Stimulated activated naive CD8-positive, alpha-beta T cell treated with anti-CD3 and anti-CD28 coated beads, Interleukin-15, Interleukin-2, amounts not matched to agents 100 ng/mL and 50 ng/mL, for 24 hours (primary cell): ENCODE results near the gene UBE2D2.
A peak's percentile ranks its signal among the peaks of the same experiment; 100 is the strongest.
"Not testable (repeated sequence)": the region's sequence is repeated elsewhere in the genome, so short reads cannot be mapped to it uniquely, and the experiment has no call there.

Experiments used
- H3K27ac Mint-ChIP-seq: one replicate; pipeline ENCODE4 v1.8.0; 2021; ENCODE audit warnings: mild to moderate bottlenecking, mixed read lengths
- H3K27me3 Mint-ChIP-seq: one replicate; pipeline ENCODE4 v1.8.0; 2021; ENCODE audit warnings: mixed read lengths
- H3K36me3 Mint-ChIP-seq: one replicate; pipeline ENCODE4 v1.8.0; 2021; ENCODE audit warnings: low read depth, mixed read lengths
- H3K4me1 Mint-ChIP-seq: one replicate; pipeline ENCODE4 v1.8.0; 2021; ENCODE audit warnings: low read depth, mixed read lengths
- H3K4me3 Mint-ChIP-seq: one replicate; pipeline ENCODE4 v1.8.0; 2021; ENCODE audit warnings: mild to moderate bottlenecking, mixed read lengths
- H3K9me3 Mint-ChIP-seq: one replicate; pipeline ENCODE4 v1.8.0; 2021; ENCODE audit warnings: mixed read lengths

UBE2D2 gene

GRCh38 chr5:139593076-139593475 lies 31.9 kb downstream of the UBE2D2 start:
- not testable (repeated sequence) for H3K9me3 Mint-ChIP-seq, H3K27ac Mint-ChIP-seq, H3K4me3 Mint-ChIP-seq, H3K27me3 Mint-ChIP-seq
- H3K36me3 Mint-ChIP-seq, result peaks cover 35% of the 10 kb centered on the region
- H3K4me1 Mint-ChIP-seq, result peaks cover 67% of the 10 kb centered on the region

- Mint-ChIP-seq H3K9me3 (no peaks in the 10 kb centered on the region), H3K27ac (peak overlapping the region; percentile 36), H3K4me1 (peaks cover 67% of the 10 kb centered on the region), H3K27me3 (no peaks in the 10 kb centered on the region), H3K4me3 (no peak overlapping the region), H3K36me3 (peaks cover 30% of the 10 kb centered on the region)
Observed at GRCh38 chr5:139593716-139594319, 32.7 kb downstream of the UBE2D2 start.

- Mint-ChIP-seq H3K4me3 (peak overlapping the region; percentile 2), H3K4me1 (peaks cover 48% of the 10 kb centered on the region), H3K27me3 (no peaks in the 10 kb centered on the region), H3K36me3 (peaks cover 35% of the 10 kb centered on the region), H3K27ac (peak overlapping the region; percentile 30), H3K9me3 (no peaks in the 10 kb centered on the region)
Observed at GRCh38 chr5:139597134-139597533, 36.0 kb downstream of the UBE2D2 start.

GRCh38 chr5:139598601-139598965 lies 37.4 kb downstream of the UBE2D2 start:
- Mint-ChIP-seq H3K4me1 (peaks cover 42% of the 10 kb centered on the region), H3K36me3 (peaks cover 41% of the 10 kb centered on the region)
- H3K4me3 Mint-ChIP-seq, H3K9me3 Mint-ChIP-seq, H3K27ac Mint-ChIP-seq, H3K27me3 Mint-ChIP-seq: not testable (repeated sequence)

GRCh38 chr5:139600336-139600949 lies 39.3 kb downstream of the UBE2D2 start:
- H3K27me3 Mint-ChIP-seq, result no peaks in the 10 kb centered on the region
- H3K36me3 Mint-ChIP-seq, result peaks cover 43% of the 10 kb centered on the region
- H3K9me3 Mint-ChIP-seq, result no peaks in the 10 kb centered on the region
- H3K27ac Mint-ChIP-seq, result no peak overlapping the region
- no peak overlapping the region for H3K4me3 Mint-ChIP-seq
- peaks cover 32% of the 10 kb centered on the region for H3K4me1 Mint-ChIP-seq

GRCh38 chr5:139601429-139601828 lies 40.3 kb downstream of the UBE2D2 start:
- Mint-ChIP-seq H3K27me3 (no peaks in the 10 kb centered on the region), H3K4me3 (no peak overlapping the region), H3K27ac (no peak overlapping the region), H3K4me1 (peaks cover 35% of the 10 kb centered on the region), H3K36me3 (peaks cover 48% of the 10 kb centered on the region), H3K9me3 (no peaks in the 10 kb centered on the region)

- Mint-ChIP-seq H3K36me3 (peaks cover 47% of the 10 kb centered on the region), H3K4me1 (peaks cover 38% of the 10 kb centered on the region)
- H3K27me3 Mint-ChIP-seq, H3K27ac Mint-ChIP-seq, H3K9me3 Mint-ChIP-seq, H3K4me3 Mint-ChIP-seq: not testable (repeated sequence)
Observed at GRCh38 chr5:139601948-139602347, 40.8 kb downstream of the UBE2D2 start.

- H3K27ac Mint-ChIP-seq, result no peak overlapping the region
- no peaks in the 10 kb centered on the region for H3K9me3 Mint-ChIP-seq
- no peaks in the 10 kb centered on the region for H3K27me3 Mint-ChIP-seq
- no peak overlapping the region for H3K4me3 Mint-ChIP-seq
- H3K36me3 Mint-ChIP-seq, result peaks cover 44% of the 10 kb centered on the region
- peaks cover 35% of the 10 kb centered on the region for H3K4me1 Mint-ChIP-seq
Observed at GRCh38 chr5:139605887-139606286, 44.7 kb downstream of the UBE2D2 start.

- no peak overlapping the region for H3K4me3 Mint-ChIP-seq
- H3K4me1 Mint-ChIP-seq, result peaks cover 47% of the 10 kb centered on the region
- no peaks in the 10 kb centered on the region for H3K9me3 Mint-ChIP-seq
- peak overlapping the region; percentile 31 for H3K27ac Mint-ChIP-seq
- peaks cover 52% of the 10 kb centered on the region for H3K36me3 Mint-ChIP-seq
- no peaks in the 10 kb centered on the region for H3K27me3 Mint-ChIP-seq
Observed at GRCh38 chr5:139611703-139612584, 50.8 kb downstream of the UBE2D2 start.

GRCh38 chr5:139619861-139620260 lies 58.7 kb downstream of the UBE2D2 start:
- peaks cover 73% of the 10 kb centered on the region for H3K36me3 Mint-ChIP-seq
- H3K27ac Mint-ChIP-seq, result peak overlapping the region; percentile 36
- no peak overlapping the region for H3K4me3 Mint-ChIP-seq
- H3K27me3 Mint-ChIP-seq, result no peaks in the 10 kb centered on the region
- H3K4me1 Mint-ChIP-seq, result peaks cover 5% of the 10 kb centered on the region
- no peaks in the 10 kb centered on the region for H3K9me3 Mint-ChIP-seq

GRCh38 chr5:139625398-139625797 lies 64.3 kb downstream of the UBE2D2 start:
- not testable (repeated sequence) for H3K27ac Mint-ChIP-seq, H3K27me3 Mint-ChIP-seq, H3K4me1 Mint-ChIP-seq, H3K9me3 Mint-ChIP-seq, H3K4me3 Mint-ChIP-seq
- H3K36me3 Mint-ChIP-seq, result peaks cover 77% of the 10 kb centered on the region

GRCh38 chr5:139630855-139631254 lies 69.7 kb downstream of the UBE2D2 start:
- no peaks in the 10 kb centered on the region for H3K9me3 Mint-ChIP-seq
- H3K4me3 Mint-ChIP-seq, result no peak overlapping the region
- peaks cover 44% of the 10 kb centered on the region for H3K36me3 Mint-ChIP-seq
- H3K4me1 Mint-ChIP-seq, result peaks cover 24% of the 10 kb centered on the region
- no peaks in the 10 kb centered on the region for H3K27me3 Mint-ChIP-seq
- H3K27ac Mint-ChIP-seq, result no peak overlapping the region

- H3K4me1 Mint-ChIP-seq, result peaks cover 32% of the 10 kb centered on the region
- no peak overlapping the region for H3K4me3 Mint-ChIP-seq
- no peaks in the 10 kb centered on the region for H3K27me3 Mint-ChIP-seq
- H3K9me3 Mint-ChIP-seq, result no peaks in the 10 kb centered on the region
- H3K36me3 Mint-ChIP-seq, result peaks cover 39% of the 10 kb centered on the region
- H3K27ac Mint-ChIP-seq, result peak overlapping the region; percentile 55
Observed at GRCh38 chr5:139631520-139632165, 70.5 kb downstream of the UBE2D2 start.

- Mint-ChIP-seq H3K4me3 (no peak overlapping the region), H3K9me3 (no peaks in the 10 kb centered on the region), H3K27me3 (no peaks in the 10 kb centered on the region), H3K36me3 (peaks cover 20% of the 10 kb centered on the region), H3K4me1 (peaks cover 38% of the 10 kb centered on the region), H3K27ac (peak overlapping the region; percentile 23)
Observed at GRCh38 chr5:139633295-139634027, 72.3 kb downstream of the UBE2D2 start.
